HEK293T (cell line): Measurements from ENCODE around the gene KDM5C.

Experiments
- CTCF ChIA-PET: fragments of 350-600 bp; formaldehyde crosslinking; extraction: SDS; loops from one replicate; lab custom pipeline; 2021; ENCODE audit warnings: antibody characterized with exemption, inconsistent platforms; lab: Yijun Ruan, JAX
- POLR2A ChIA-PET: fragments of 350-600 bp; formaldehyde crosslinking; extraction: SDS; loops from one replicate; lab custom pipeline; 2020; ENCODE audit warnings: antibody characterized with exemption, inconsistent platforms; lab: Yijun Ruan, JAX
- DNase-seq: peaks from one replicate; pipeline ENCODE4 v3.0.0; 2012; ENCODE audit warnings: mixed read lengths; ENCODE audit errors: extremely low spot score
- ARNT ChIP-seq: fragments of 450-650 bp; IDR thresholded peaks from 2 replicates; pipeline ENCODE4 v1.6.1; 2017; ENCODE audit warnings: mild to moderate bottlenecking
- BHLHE40 ChIP-seq: fragments of 450-650 bp; IDR thresholded peaks from 2 replicates; pipeline ENCODE4 v1.6.1; 2016; ENCODE audit warnings: mild to moderate bottlenecking, moderate library complexity, borderline replicate concordance
- CTBP1 ChIP-seq: fragments of 450-650 bp; IDR thresholded peaks from 2 replicates; pipeline ENCODE4 v1.6.1; 2016; ENCODE audit warnings: borderline replicate concordance
- ELF4 ChIP-seq: fragments of 450-650 bp; IDR thresholded peaks from 2 replicates; pipeline ENCODE4 v1.6.1; 2017; ENCODE audit warnings: antibody characterized with exemption
- FOXA1 ChIP-seq: fragments of 450-650 bp; IDR thresholded peaks from 2 replicates; pipeline ENCODE4 v1.6.1; 2016; ENCODE audit warnings: mild to moderate bottlenecking
- FOXK2 ChIP-seq: fragments of 450-650 bp; IDR thresholded peaks from 2 replicates; pipeline ENCODE4 v1.6.1; 2016; ENCODE audit warnings: mild to moderate bottlenecking
- FOXM1 ChIP-seq: fragments of 450-650 bp; IDR thresholded peaks from 2 replicates; pipeline ENCODE4 v1.6.1; 2017; ENCODE audit warnings: mild to moderate bottlenecking, borderline replicate concordance
- HDGF ChIP-seq: fragments of 450-650 bp; IDR thresholded peaks from 2 replicates; pipeline ENCODE4 v1.6.1; 2017; ENCODE audit warnings: antibody characterized with exemption, borderline replicate concordance
- L3MBTL2 ChIP-seq: fragments of 450-650 bp; conservative IDR thresholded peaks from 2 replicates; pipeline ENCODE4 v1.6.1; 2016; ENCODE audit warnings: mild to moderate bottlenecking
- LEF1 ChIP-seq: fragments of 450-650 bp; IDR thresholded peaks from 2 replicates; pipeline ENCODE4 v1.6.1; 2017; ENCODE audit warnings: mild to moderate bottlenecking, borderline replicate concordance
- NFRKB ChIP-seq: fragments of 450-650 bp; IDR thresholded peaks from 2 replicates; pipeline ENCODE4 v1.6.1; 2016; ENCODE audit warnings: mild to moderate bottlenecking, moderate library complexity
- SP1 ChIP-seq: fragments of 450-650 bp; IDR thresholded peaks from 2 replicates; pipeline ENCODE4 v1.6.1; 2017
- SUZ12 ChIP-seq: fragments of 450-650 bp; IDR thresholded peaks from 2 replicates; pipeline ENCODE4 v1.6.1; 2016; ENCODE audit warnings: mild to moderate bottlenecking
- TARDBP ChIP-seq: fragments of 450-650 bp; IDR thresholded peaks from 2 replicates; pipeline ENCODE4 v1.6.1; 2016
- ZNF384 ChIP-seq: fragments of 450-650 bp; IDR thresholded peaks from 2 replicates; pipeline ENCODE4 v1.6.1; 2016
- TF ChIP-seq, protein P1 (sequence below): fragments of 450-650 bp; IDR thresholded peaks from 2 replicates; pipeline ENCODE4 v1.6.1; 2016

KDM5C gene

DNA sequence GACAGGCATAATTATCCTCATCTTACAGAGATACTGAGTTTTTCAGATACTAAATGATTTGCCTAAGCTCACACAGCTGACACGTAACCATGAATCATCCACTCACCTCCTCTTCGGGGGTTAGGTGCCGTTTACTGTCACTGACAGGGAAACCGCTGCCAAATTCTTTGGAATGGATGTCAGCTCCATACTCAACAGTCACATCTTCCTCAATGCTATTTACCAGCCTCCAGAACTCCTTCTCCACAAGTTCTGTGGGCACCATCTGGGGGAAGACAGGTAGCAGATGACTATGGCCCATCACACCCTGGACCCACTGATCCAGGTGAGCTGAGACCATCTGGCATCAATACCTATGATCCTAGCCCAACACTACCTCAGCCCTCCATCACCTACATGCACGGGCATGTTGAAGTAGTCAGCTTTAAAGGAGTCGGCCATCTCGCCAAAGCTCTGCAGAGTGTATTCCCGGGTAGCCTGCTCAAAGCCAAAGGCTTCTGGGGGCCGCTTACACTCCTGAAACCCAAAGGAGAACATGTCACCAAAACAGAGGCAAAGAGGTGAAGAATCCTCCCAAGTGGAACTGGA, 13.5 kb downstream of the KDM5C start:
- DNase-seq = no peak
- ChIA-PET CTCF (no interaction called here), POLR2A (no interaction called here)
- TF ChIP-seq SP1 = no peak
- TF ChIP-seq, protein P1, sequence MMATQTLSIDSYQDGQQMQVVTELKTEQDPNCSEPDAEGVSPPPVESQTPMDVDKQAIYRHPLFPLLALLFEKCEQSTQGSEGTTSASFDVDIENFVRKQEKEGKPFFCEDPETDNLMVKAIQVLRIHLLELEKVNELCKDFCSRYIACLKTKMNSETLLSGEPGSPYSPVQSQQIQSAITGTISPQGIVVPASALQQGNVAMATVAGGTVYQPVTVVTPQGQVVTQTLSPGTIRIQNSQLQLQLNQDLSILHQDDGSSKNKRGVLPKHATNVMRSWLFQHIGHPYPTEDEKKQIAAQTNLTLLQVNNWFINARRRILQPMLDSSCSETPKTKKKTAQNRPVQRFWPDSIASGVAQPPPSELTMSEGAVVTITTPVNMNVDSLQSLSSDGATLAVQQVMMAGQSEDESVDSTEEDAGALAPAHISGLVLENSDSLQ = no peak
- no peak for TF ChIP-seq BHLHE40
- no peak for TF ChIP-seq TARDBP
- TF ChIP-seq SUZ12 = no peak
- TF ChIP-seq NFRKB = no peak
- no peak for TF ChIP-seq CTBP1
- TF ChIP-seq FOXK2 = no peak
- TF ChIP-seq LEF1 = no peak
- no peak for TF ChIP-seq ZNF384
- TF ChIP-seq ELF4 = no peak
- TF ChIP-seq FOXA1 = no peak
- TF ChIP-seq FOXM1 = no peak

DNA sequence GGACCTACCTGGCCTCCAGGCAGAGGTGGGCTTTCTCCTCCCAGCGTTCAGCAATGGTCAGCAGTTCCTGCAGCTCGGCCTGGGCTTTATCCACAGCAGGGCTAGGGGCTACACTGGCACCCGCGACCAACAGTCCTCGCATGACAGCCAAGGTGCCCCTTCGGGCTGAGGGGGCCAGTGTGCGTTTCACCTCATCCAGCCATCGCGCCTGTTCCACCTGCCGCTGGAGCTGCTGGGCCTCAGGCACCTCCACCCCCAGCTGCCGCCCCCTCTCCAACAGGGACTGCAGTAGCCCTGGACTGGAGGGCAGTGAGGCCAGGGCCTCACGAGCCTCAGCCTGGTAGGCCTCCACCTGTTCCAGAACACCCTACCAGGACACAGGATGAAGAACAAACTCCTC, 28.3 kb downstream of the KDM5C start:
- ChIA-PET CTCF (no interaction called here), POLR2A (no interaction called here)
- no peak for DNase-seq
- TF ChIP-seq SP1 (no peak), FOXM1 (no peak), LEF1 (no peak), ARNT (no peak), CTBP1 (no peak), FOXK2 (no peak), NFRKB (no peak), ZNF384 (no peak), HDGF (no peak), FOXA1 (no peak)

DNA sequence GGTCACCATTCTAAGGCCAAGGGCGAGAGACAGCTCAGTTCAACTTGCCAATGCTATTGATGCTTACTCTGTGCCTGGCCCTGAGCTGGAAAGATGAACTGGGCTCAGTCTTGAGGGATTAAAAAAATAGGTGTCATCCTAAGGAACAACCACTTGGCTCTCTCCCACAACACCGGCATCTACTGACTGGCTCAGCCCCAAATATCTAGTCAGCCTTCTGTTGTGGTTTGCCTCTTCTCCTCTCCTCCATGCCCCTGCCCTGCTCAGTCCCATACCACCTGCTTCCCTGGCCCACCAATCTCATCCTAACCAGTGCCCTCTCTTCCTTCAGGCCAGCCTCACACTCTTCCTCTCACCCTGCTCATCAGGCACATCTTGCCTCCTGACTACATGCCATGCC, 29.6 kb downstream of the KDM5C start:
- CTCF ChIA-PET = no interaction called here
- TF ChIP-seq L3MBTL2 = no peak
- no peak for TF ChIP-seq SUZ12
- no peak for TF ChIP-seq ELF4
- no peak for TF ChIP-seq CTBP1
- no peak for TF ChIP-seq BHLHE40
- TF ChIP-seq FOXA1 = no peak
- TF ChIP-seq LEF1 = no peak
- no peak for TF ChIP-seq SP1
- TF ChIP-seq ZNF384 = no peak
- TF ChIP-seq TARDBP = no peak
- no peak for TF ChIP-seq HDGF
- no peak for TF ChIP-seq FOXK2
- TF ChIP-seq NFRKB = no peak
- no peak for TF ChIP-seq FOXM1
- TF ChIP-seq, protein P1 = no peak
- TF ChIP-seq ARNT = no peak
- DNase-seq = no peak
- POLR2A ChIA-PET = no interaction called here

DNA sequence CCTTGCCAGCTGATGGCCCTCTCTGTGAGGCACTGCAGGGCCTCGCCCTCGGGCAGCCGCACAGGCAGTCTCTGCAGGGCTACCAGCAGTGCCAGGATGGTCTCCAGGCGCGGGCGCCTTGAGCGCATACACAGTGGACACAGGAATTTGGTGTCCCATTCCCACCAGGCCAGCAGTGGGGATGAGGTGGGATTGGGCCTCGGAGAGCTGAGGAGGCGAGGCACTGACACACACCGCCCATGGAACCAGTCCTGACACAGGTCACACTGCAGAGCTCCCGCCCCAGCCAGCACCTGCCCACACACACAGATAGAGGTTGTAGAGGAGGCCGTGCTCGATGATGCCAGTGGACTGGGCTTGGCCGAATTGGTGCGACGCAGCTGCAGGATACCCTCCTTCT, 30.7 kb downstream of the KDM5C start:
- ChIA-PET CTCF (no interaction called here), POLR2A (interaction anchor here (1.0 kb wide), 1 partner anchor 31 kb away, joined by 3 read pairs; no protein-coding TSS in a partner anchor)
- DNase-seq = no peak
- no peak for TF ChIP-seq FOXM1
- TF ChIP-seq ELF4 = no peak
- no peak for TF ChIP-seq SUZ12

GRCh38 chrX:53193093-53193492, 31.9 kb downstream of the KDM5C start:
- TF ChIP-seq SUZ12 = no peak
- TF ChIP-seq HDGF = no peak
- TF ChIP-seq FOXA1 = no peak
- no peak for TF ChIP-seq ARNT
- TF ChIP-seq SP1 = no peak
- TF ChIP-seq FOXM1 = no peak
- no peak for TF ChIP-seq BHLHE40
- TF ChIP-seq ZNF384 = no peak
- no peak for TF ChIP-seq CTBP1
- no peak for TF ChIP-seq NFRKB
- TF ChIP-seq FOXK2 = no peak
- no peak for TF ChIP-seq TARDBP
- no peak for TF ChIP-seq L3MBTL2
- no peak for TF ChIP-seq LEF1
- no peak for DNase-seq
- POLR2A ChIA-PET = no interaction called here
- CTCF ChIA-PET = no interaction called here

GRCh38 chrX:53190363-53190960, 34.5 kb downstream of the KDM5C start:
- ChIA-PET CTCF (interaction anchor here (0.5 to 0.7 kb wide), 2 partner anchors 36 to 736 kb away, joined by 3 to 6 read pairs; no protein-coding TSS in a partner anchor), POLR2A (interaction anchor here (0.8 kb wide), 1 partner anchor 35 kb away, joined by 5 read pairs; the partner anchor contains the start of gene KDM5C)
- TF ChIP-seq FOXK2 (no peak), FOXA1 (no peak), SUZ12 (no peak), NFRKB (no peak), BHLHE40 (no peak), LEF1 (no peak), ZNF384 (no peak), L3MBTL2 (no peak), FOXM1 (no peak), ELF4 (no peak), HDGF (no peak)
- TF ChIP-seq, protein P1 = no peak
- DNase-seq = no peak
